ENCODE measurements around the gene NPY2R.

The NPY2R gene

DNA sequence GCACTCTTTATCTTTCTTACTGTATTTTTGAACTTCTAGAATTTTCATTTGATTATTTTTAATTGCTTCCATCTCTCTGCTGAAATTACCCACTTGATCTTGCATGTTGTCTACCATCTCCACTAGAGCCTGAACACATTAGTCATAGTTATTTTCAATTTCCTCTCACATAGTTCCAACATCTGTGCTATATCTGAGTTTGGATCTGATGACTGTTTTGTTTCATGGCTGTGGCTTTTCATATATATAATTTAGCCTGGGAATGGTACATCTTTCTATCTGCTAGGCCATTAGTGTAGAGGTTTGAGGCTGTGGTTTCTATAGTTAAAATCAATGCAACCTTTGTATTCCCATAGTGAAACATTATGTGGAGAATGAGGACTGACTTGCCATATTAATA lies 33.2 kb downstream of the NPY2R start:
- H3K4me3 ChIP-seq (ENCODE audit: control insufficient read depth, low read depth, low read length): no peak overlapping the region
- no peak for DNase-seq (ENCODE audit: low read depth)
- TF ChIP-seq, protein P1, sequence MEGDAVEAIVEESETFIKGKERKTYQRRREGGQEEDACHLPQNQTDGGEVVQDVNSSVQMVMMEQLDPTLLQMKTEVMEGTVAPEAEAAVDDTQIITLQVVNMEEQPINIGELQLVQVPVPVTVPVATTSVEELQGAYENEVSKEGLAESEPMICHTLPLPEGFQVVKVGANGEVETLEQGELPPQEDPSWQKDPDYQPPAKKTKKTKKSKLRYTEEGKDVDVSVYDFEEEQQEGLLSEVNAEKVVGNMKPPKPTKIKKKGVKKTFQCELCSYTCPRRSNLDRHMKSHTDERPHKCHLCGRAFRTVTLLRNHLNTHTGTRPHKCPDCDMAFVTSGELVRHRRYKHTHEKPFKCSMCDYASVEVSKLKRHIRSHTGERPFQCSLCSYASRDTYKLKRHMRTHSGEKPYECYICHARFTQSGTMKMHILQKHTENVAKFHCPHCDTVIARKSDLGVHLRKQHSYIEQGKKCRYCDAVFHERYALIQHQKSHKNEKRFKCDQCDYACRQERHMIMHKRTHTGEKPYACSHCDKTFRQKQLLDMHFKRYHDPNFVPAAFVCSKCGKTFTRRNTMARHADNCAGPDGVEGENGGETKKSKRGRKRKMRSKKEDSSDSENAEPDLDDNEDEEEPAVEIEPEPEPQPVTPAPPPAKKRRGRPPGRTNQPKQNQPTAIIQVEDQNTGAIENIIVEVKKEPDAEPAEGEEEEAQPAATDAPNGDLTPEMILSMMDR (IDR thresholded peaks at IDR 0.05; ENCODE audit: control insufficient read depth, insufficient read depth, low read depth, low read length, missing control alignments): no peak

DNA sequence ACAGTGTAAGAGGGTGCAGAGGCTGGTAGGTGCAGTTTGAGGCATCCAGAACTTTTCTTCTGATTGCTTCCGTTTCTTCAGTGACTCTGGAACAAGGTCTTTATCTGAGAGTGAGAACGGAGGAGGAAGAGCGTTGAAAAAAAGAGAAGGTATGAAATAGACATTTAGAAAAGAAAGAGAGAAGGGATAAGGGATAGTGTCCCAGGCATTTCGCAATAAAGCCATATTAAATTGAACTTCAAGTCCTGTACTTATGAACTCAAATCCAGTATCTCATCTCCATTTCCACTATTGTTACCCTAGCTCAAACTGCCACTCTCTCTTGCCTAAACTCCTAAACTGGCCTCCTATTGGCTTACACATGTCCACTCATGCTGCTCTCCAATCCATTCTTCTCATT lies 36.7 kb downstream of the NPY2R start:
- DNase-seq (ENCODE audit: low read depth): no peak
- TF ChIP-seq, protein P1 (IDR thresholded peaks at IDR 0.05; ENCODE audit: control insufficient read depth, insufficient read depth, low read depth, low read length, missing control alignments): no peak
- no peak overlapping the region for H3K4me3 ChIP-seq (ENCODE audit: control insufficient read depth, low read depth, low read length)

DNA sequence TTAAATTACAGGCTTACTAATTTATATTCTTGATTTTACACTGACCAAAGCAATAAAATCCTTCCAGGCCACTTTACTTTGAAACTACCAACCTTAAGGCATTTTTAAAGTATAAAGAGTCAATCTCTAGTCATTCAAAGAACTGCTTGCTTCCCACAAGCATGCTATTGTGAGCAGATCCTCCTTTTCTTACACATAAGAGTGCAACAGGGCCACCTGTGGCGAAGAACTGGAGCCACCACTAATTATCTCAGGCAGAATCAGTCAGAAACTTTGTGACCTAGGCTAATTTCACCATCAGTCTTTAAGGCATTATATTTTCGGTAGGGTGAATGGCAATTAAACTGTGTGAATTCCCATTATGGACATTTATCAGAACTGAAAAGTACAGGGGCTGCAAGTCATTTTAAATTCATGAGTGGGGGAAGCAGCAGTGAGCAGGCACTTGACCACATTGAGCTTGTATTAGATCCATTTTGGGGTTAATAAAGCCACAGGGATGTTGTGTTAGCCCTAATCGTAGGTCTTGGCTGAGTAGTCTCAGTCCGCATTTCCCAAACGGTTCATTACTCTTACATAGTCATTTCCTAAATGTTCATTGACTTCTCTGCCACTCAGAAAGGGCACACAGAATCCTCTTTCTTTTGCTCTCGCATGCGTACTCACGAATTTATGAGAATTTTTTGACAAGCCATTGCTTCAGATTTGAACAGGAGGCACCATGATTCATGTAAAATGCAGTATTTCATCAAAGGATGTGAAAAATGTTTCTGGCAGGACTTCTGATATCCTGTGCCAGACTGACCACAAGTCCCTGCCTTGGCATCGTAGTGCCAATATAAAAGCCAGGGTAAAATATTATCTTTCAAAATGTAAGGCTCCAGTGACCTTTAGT lies 39.8 kb downstream of the NPY2R start:
- TF ChIP-seq, protein P1 (IDR thresholded peaks at IDR 0.05; ENCODE audit: control insufficient read depth, insufficient read depth, low read depth, low read length, missing control alignments): no peak
- H3K4me3 ChIP-seq (ENCODE audit: control insufficient read depth, low read depth, low read length): no peak overlapping the region
- no peak for DNase-seq (ENCODE audit: low read depth)

DNA sequence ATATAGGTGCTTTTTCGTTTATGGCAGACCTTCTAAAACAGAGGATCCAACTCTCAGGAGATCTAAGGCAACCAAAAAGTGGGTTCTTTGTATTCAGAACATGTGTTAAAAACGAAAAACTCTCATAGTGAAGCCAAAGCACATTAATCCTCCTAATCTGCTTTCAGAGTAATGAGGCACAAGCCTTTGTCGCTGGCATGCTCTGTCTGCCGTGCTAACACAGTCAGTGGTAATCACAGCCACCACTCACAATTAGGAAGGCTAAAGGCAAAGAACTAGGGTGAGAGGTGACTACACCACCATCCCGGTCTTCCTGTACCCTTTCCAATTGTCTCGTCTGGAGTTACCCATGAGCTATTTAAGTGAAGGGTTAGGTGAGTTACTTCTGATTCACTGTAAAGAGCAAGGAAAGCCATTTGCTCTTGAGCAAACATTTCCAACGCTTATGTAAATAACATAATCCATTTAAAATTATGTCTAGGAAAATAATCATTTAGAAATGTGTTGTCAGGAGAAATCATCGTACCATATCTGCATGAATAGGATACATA lies 40.7 kb downstream of the NPY2R start:
- H3K4me3 ChIP-seq (ENCODE audit: control insufficient read depth, low read depth, low read length): no peak overlapping the region
- no peak for DNase-seq (ENCODE audit: low read depth)
- TF ChIP-seq, protein P1 (IDR thresholded peaks at IDR 0.05; ENCODE audit: control insufficient read depth, insufficient read depth, low read depth, low read length, missing control alignments): no peak

DNA sequence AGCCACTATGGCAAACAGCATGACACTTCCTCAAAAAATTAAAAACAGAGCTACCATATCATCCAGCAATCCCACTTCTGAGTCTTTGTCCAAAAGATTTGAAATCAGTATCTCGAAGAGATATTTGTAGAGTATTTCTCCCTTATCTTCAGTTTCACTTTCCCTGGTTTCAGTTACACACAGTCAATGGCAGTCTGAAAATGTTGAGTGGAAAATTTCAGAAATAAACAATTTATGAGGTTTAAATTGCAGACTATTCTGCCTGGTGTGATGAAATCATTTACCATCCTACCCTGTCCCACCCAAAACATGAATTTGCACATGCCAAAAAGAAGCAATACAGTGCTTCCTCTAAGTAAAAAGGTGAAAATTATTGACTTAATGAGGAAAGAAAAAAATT lies 43.9 kb downstream of the NPY2R start:
- no peak for DNase-seq (ENCODE audit: low read depth)
- TF ChIP-seq, protein P1 (IDR thresholded peaks at IDR 0.05; ENCODE audit: control insufficient read depth, insufficient read depth, low read depth, low read length, missing control alignments): no peak
- no peak overlapping the region for H3K4me3 ChIP-seq (ENCODE audit: control insufficient read depth, low read depth, low read length)

DNA sequence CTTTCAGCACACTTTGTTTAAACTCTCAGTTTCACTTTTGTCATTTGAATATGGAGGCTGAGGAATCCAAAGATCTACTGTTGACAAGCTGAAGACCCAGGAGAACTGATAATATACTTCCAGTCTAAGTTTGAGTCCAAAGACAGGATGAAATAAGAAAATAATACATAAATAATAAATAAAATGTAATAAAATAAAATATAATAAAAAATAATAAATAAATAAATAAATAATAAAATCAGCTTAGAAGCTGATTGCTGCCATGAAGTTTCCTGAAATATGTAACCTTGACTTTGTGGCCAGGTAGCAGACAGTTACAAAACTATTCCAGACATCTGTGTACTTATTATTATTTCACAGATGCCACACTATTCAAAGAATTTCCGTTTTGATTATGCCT lies 55.0 kb downstream of the NPY2R start:
- TF ChIP-seq, protein P1 (IDR thresholded peaks at IDR 0.05; ENCODE audit: control insufficient read depth, insufficient read depth, low read depth, low read length, missing control alignments): no peak
- H3K4me3 ChIP-seq (ENCODE audit: control insufficient read depth, low read depth, low read length): no peak overlapping the region
- no peak for DNase-seq (ENCODE audit: low read depth)
